Keratinocyte (primary cell): ENCODE measurements around the gene SAXO1. TPM values are rescaled to one million over a fixed set of nuclear protein-coding genes. Genes with fewer than 3 reads are reported as not detected.

ENCODE experiments used
- DNase-seq: peaks from one replicate; pipeline ENCODE4 v3.0.0-alpha.2; 2011; ENCODE audit warnings: low read depth, missing footprints, low spot score
- FAIRE-seq: peaks from 2 replicates; lab custom pipeline; 2011; peaks lifted over from hg19 to GRCh38; lab: Jason Lieb, UNC
- H2AFZ ChIP-seq: 2 replicates; pipeline ENCODE4 v1.6.0; 2012; ENCODE audit warnings: low read length, control low read depth, inconsistent platforms; ENCODE audit not compliant: control insufficient read depth
- H3K27ac ChIP-seq: 2 replicates; pipeline ENCODE4 v1.5.1; 2011; ENCODE audit warnings: low read length; ENCODE audit not compliant: control insufficient read depth, insufficient read depth
- H3K27me3 ChIP-seq: 3 replicates; pipeline ENCODE4 v1.6.0; 2011; ENCODE audit warnings: low read length; ENCODE audit not compliant: control insufficient read depth, insufficient read depth; ENCODE audit errors: extremely low read depth
- H3K36me3 ChIP-seq, 2 experiments: 2 replicates in 1 of 2; 3 replicates in 1 of 2; pipeline ENCODE4 v1.5.1; 2011; ENCODE audit warnings: low read length in 2 of 2, mild to moderate bottlenecking in 1 of 2; ENCODE audit not compliant: control insufficient read depth in 2 of 2, insufficient read depth in 2 of 2; ENCODE audit errors: extremely low read depth in 1 of 2
- H3K4me1 ChIP-seq: 3 replicates; pipeline ENCODE4 v1.5.1; 2011; ENCODE audit warnings: low read length; ENCODE audit not compliant: control insufficient read depth, insufficient read depth; ENCODE audit errors: extremely low read depth
- H3K4me2 ChIP-seq: 3 replicates; pipeline ENCODE4 v1.6.0; 2011; ENCODE audit warnings: low read depth, low read length; ENCODE audit not compliant: control insufficient read depth, insufficient read depth; ENCODE audit errors: extremely low read depth
- H3K4me3 ChIP-seq, 3 experiments: fragments of 200-600 bp in 1 of 3; sonication (generic) in 1 of 3; 2 replicates in 2 of 3; 3 replicates in 1 of 3; pipeline ENCODE4 v1.5.1; 2011 to 2016; ENCODE audit warnings: low read length in 3 of 3, mild to moderate bottlenecking in 3 of 3, control low read depth in 2 of 3, inconsistent platforms in 1 of 3, low read depth in 1 of 3, mixed read lengths in 1 of 3, mixed run types in 1 of 3, moderate library complexity in 1 of 3; ENCODE audit not compliant: control insufficient read depth in 2 of 3, insufficient read depth in 2 of 3; ENCODE audit errors: extremely low read depth in 1 of 3
- H3K79me2 ChIP-seq: 2 replicates; pipeline ENCODE4 v1.6.0; 2012; ENCODE audit warnings: low read length; ENCODE audit not compliant: control insufficient read depth, insufficient read depth
- H3K9ac ChIP-seq: 3 replicates; pipeline ENCODE4 v1.6.0; 2011; ENCODE audit warnings: low read length; ENCODE audit not compliant: control insufficient read depth, insufficient read depth; ENCODE audit errors: extremely low read depth
- H3K9me1 ChIP-seq: 3 replicates; pipeline ENCODE4 v1.6.0; 2011; ENCODE audit warnings: low read length; ENCODE audit not compliant: control insufficient read depth, insufficient read depth; ENCODE audit errors: extremely low read depth
- H3K9me3 ChIP-seq: 2 replicates; pipeline ENCODE4 v1.5.1; 2012; ENCODE audit warnings: low read depth, low read length; ENCODE audit not compliant: control insufficient read depth
- H4K20me1 ChIP-seq: 3 replicates; pipeline ENCODE4 v1.6.0; 2011; ENCODE audit warnings: low read length; ENCODE audit not compliant: control insufficient read depth, insufficient read depth; ENCODE audit errors: extremely low read depth
- EZH2 ChIP-seq: IDR thresholded peaks from one replicate; pipeline ENCODE4 v1.6.1; 2012; ENCODE audit warnings: inconsistent platforms, mild to moderate bottlenecking, low read length, moderate library complexity
- dilution Hi-C: fragments of 300-500 bp; cut with MboI; formaldehyde crosslinking; loops from one replicate; pipeline ENCODE4 v1.7.0; 2020; ENCODE audit warnings: low sequenced_read_pairs; ENCODE audit not compliant: extremely low pct_ligation_motif_present
- polyA plus RNA-seq, 5 experiments: library from polyadenylated mRNA; depleted of rRNA in 3 of 5; stranded (reverse) in 3 of 5; stranded (forward) in 1 of 5; unstranded in 1 of 5; fragments of >200 nt; gene quantifications; 1 replicate in 1 of 5; 2 replicates in 3 of 5; 3 replicates in 1 of 5; pipeline versions ENCODE4 v1.2.1 to v1.2.3, GENCODE V29; 2011 to 2012; ENCODE audit warnings: missing spikeins in 2 of 5, low read depth in 1 of 5, low replicate concordance in 1 of 5
- small RNA-seq, 3 experiments: library from RNA; depleted of rRNA; stranded (forward); fragments of <200 nt; gene quantifications; one replicate each; pipeline ENCODE3, GENCODE V24; 2012; ENCODE audit warnings: low read depth in 3 of 3, low replicate concordance in 1 of 3; ENCODE audit not compliant: insufficient read length in 3 of 3
- TF ChIP-seq, protein P1 (sequence below), 3 experiments: IDR thresholded peaks in 1 of 3; conservative IDR thresholded peaks in 1 of 3; optimal IDR thresholded peaks in 1 of 3; 2 replicates in 2 of 3; 3 replicates in 1 of 3; pipeline versions ENCODE3 to v1.5.1; 2011; ENCODE audit warnings: low read length in 3 of 3, mild to moderate bottlenecking in 3 of 3, moderate library complexity in 2 of 3, control low read depth in 1 of 3, inconsistent platforms in 1 of 3; ENCODE audit not compliant: insufficient read depth in 2 of 3; ENCODE audit errors: extremely low read depth in 1 of 3

SAXO1 gene
- polyA plus RNA-seq, 1 donor (not counting 4 experiments of a cell fraction or from before 2014, with no cell fraction given): not detected

DNA sequence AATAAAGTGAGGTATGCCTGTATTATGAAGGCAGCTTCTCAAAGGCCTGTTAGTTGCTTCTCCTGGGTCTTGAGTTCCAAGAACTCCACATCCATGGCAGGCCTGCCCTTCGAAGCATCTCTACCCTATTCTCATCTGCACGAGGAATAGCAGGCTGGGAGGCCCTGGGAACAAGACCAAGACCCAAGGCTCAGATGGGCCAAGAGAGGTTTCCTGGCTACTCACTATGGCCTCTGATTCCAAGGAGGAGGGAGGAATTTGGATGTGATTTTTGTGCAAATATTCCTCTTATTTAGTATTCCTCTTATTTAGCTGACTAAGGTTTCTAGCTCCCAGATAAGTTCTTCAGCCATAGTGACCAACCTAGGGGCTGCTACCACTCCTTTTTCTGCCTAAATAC, 151.3 kb downstream of the SAXO1 start:
- Histone ChIP-seq H3K9me1 (no peaks in the 10 kb centered on the region), H3K36me3 (no peaks in the 10 kb centered on the region), H3K4me2 (no peak overlapping the region), H3K27ac (no peak overlapping the region), H2AFZ (no peak overlapping the region), H4K20me1 (no peaks in the 10 kb centered on the region), H3K27me3 (peaks cover 4% of the 10 kb centered on the region), H3K79me2 (no peaks in the 10 kb centered on the region), H3K4me3 (no peak overlapping the region), H3K9me3 (no peaks in the 10 kb centered on the region), H3K4me1 (no peaks in the 10 kb centered on the region), H3K9ac (no peak overlapping the region)
- no peak for TF ChIP-seq EZH2
- TF ChIP-seq, protein P1, sequence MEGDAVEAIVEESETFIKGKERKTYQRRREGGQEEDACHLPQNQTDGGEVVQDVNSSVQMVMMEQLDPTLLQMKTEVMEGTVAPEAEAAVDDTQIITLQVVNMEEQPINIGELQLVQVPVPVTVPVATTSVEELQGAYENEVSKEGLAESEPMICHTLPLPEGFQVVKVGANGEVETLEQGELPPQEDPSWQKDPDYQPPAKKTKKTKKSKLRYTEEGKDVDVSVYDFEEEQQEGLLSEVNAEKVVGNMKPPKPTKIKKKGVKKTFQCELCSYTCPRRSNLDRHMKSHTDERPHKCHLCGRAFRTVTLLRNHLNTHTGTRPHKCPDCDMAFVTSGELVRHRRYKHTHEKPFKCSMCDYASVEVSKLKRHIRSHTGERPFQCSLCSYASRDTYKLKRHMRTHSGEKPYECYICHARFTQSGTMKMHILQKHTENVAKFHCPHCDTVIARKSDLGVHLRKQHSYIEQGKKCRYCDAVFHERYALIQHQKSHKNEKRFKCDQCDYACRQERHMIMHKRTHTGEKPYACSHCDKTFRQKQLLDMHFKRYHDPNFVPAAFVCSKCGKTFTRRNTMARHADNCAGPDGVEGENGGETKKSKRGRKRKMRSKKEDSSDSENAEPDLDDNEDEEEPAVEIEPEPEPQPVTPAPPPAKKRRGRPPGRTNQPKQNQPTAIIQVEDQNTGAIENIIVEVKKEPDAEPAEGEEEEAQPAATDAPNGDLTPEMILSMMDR (optimal IDR thresholded peaks at IDR 0.05 in 1 of 3, IDR thresholded peaks at IDR 0.05 in 1 of 3, conservative IDR thresholded peaks at IDR 0.05 in 1 of 3; ENCODE audit: extremely low read depth in 1 of 3, insufficient read depth in 2 of 3, low read length in 3 of 3): no peak
- FAIRE-seq (no peak), DNase-seq (no peak)
- dilution Hi-C loops: no loop called here

DNA sequence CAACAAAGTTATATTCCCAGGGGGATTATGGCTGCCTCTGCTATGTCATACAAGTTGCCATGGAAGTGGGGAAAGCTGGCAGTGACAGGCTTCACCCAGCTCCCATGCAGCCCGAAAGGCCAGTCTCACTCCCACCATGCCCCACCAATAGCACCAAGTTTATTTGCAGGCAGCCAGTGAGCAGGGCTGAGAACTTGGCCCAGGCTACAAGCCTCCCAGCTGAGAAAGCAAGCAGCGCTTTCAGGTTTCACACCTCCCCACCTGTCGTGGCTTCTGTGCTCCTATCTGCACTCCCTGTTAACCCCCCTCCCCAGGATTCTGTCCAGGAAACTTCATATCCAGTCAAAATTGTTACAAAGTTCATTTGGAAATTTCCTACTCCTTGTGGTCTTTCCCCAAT, 155.0 kb downstream of the SAXO1 start:
- Histone ChIP-seq H3K9me3 (no peaks in the 10 kb centered on the region), H3K9ac (no peak overlapping the region), H4K20me1 (no peaks in the 10 kb centered on the region), H3K9me1 (no peaks in the 10 kb centered on the region), H3K36me3 (no peaks in the 10 kb centered on the region), H2AFZ (no peak overlapping the region), H3K27ac (no peak overlapping the region), H3K4me1 (no peaks in the 10 kb centered on the region), H3K27me3 (peaks cover 4% of the 10 kb centered on the region), H3K4me3 (no peak overlapping the region), H3K4me2 (no peak overlapping the region), H3K79me2 (no peaks in the 10 kb centered on the region)
- TF ChIP-seq EZH2: no peak
- TF ChIP-seq, protein P1 (optimal IDR thresholded peaks at IDR 0.05 in 1 of 3, IDR thresholded peaks at IDR 0.05 in 1 of 3, conservative IDR thresholded peaks at IDR 0.05 in 1 of 3; ENCODE audit: extremely low read depth in 1 of 3, insufficient read depth in 2 of 3, low read length in 3 of 3): no peak
- DNase-seq (no peak), FAIRE-seq (no peak)
- dilution Hi-C loops: no loop called here

Small RNA genes lying within 50 kb of the gene (small RNA-seq; reads per million reads assigned to genes)
- gene RNU6-264P (0 reads per million in 3 experiments), gene SCARNA8 (2.0 to 5.8 (median 2.9) reads per million in 3 experiments)

Other genes starting within 250 kb of the SAXO1 start
- 123 to 169 TPM (median 137 TPM) in 3 replicates for gene RRAGA, start 16.2 kb upstream of the SAXO1 start, polyA plus RNA-seq
- gene HAUS6, start 69.7 kb upstream of the SAXO1 start, polyA plus RNA-seq: 8.8 to 15.7 TPM (median 9.6 TPM) in 3 replicates
- gene PLIN2, start 94.3 kb upstream of the SAXO1 start, polyA plus RNA-seq: 40.3 to 101 TPM (median 45.6 TPM) in 3 replicates
- 16.5 to 26.0 TPM (median 25.6 TPM) in 3 replicates for gene DENND4C, start 197.5 kb upstream of the SAXO1 start, polyA plus RNA-seq